Osteoblast (primary cell): ENCODE data around the gene PDE9A. TPM values are rescaled to one million over a fixed set of nuclear protein-coding genes. Genes with fewer than 3 reads are reported as not detected.

Experiments used
- DNase-seq: peaks from one replicate; pipeline ENCODE4 v3.0.0; 2011; ENCODE audit warnings: low spot score, mixed read lengths; ENCODE audit not compliant: insufficient read length; ENCODE audit errors: missing footprints
- H2AFZ ChIP-seq: 2 replicates; pipeline ENCODE4 v1.6.0; 2011; ENCODE audit warnings: mild to moderate bottlenecking, low read length
- H3K27ac ChIP-seq: 2 replicates; pipeline ENCODE4 v1.5.1; 2011; ENCODE audit warnings: mild to moderate bottlenecking, low read depth, low read length, moderate library complexity
- H3K27me3 ChIP-seq: 2 replicates; pipeline ENCODE4 v1.6.0; 2012; ENCODE audit warnings: mild to moderate bottlenecking, control low read depth, inconsistent platforms, low read length, moderate library complexity; ENCODE audit not compliant: insufficient read depth
- H3K36me3 ChIP-seq: 2 replicates; pipeline ENCODE4 v1.5.1; 2011; ENCODE audit warnings: mild to moderate bottlenecking, low read length, control low read depth, moderate library complexity; ENCODE audit not compliant: insufficient read depth
- H3K4me1 ChIP-seq: 2 replicates; pipeline ENCODE4 v1.5.1; 2011; ENCODE audit warnings: mild to moderate bottlenecking, low read length, control low read depth, moderate library complexity; ENCODE audit not compliant: insufficient read depth
- H3K4me2 ChIP-seq: 2 replicates; pipeline ENCODE4 v1.6.0; 2011; ENCODE audit warnings: mild to moderate bottlenecking, low read length; ENCODE audit not compliant: insufficient read depth
- H3K4me3 ChIP-seq: fragments of 200-600 bp; sonication (generic); 3 replicates; pipeline ENCODE4 v1.5.1; 2012; ENCODE audit warnings: mild to moderate bottlenecking, low read length, inconsistent platforms; ENCODE audit not compliant: insufficient read depth
- H3K79me2 ChIP-seq: 2 replicates; pipeline ENCODE4 v1.6.0; 2012; ENCODE audit warnings: mild to moderate bottlenecking, low read length, control low read depth, inconsistent platforms; ENCODE audit not compliant: insufficient read depth
- H3K9me3 ChIP-seq: 2 replicates; pipeline ENCODE4 v1.5.1; 2011; ENCODE audit warnings: low read depth, low read length, control low read depth
- H4K20me1 ChIP-seq: 2 replicates; pipeline ENCODE4 v1.6.0; 2012; ENCODE audit warnings: mild to moderate bottlenecking, low read length, control low read depth; ENCODE audit not compliant: insufficient read depth
- CTCF ChIP-seq: IDR thresholded peaks from 2 replicates; pipeline ENCODE4 v1.5.1; 2011; ENCODE audit warnings: mild to moderate bottlenecking, low read depth, low read length, moderate library complexity; ENCODE audit errors: extremely low read depth
- total RNA-seq: library from RNA; depleted of rRNA; stranded (reverse); fragments of >200 nt; gene quantifications from 2 replicates; pipeline ENCODE4 v1.2.3, GENCODE V29; 2012

Gene PDE9A
- total RNA-seq, 1 donor: 0.36 TPM

GRCh38 chr21:42622284-42622683 is 31.1 kb upstream of the PDE9A start:
- H2AFZ ChIP-seq: no peak overlapping the region
- H3K4me3 ChIP-seq: no peak overlapping the region
- TF ChIP-seq CTCF: no peak
- no peaks in the 10 kb centered on the region for H3K9me3 ChIP-seq
- H3K4me2 ChIP-seq: no peak overlapping the region
- no peaks in the 10 kb centered on the region for H3K79me2 ChIP-seq
- no peaks in the 10 kb centered on the region for H3K36me3 ChIP-seq
- H3K27ac ChIP-seq: no peak overlapping the region
- DNase-seq: no peak
- no peaks in the 10 kb centered on the region for H3K4me1 ChIP-seq
- peaks cover 30% of the 10 kb centered on the region for H3K27me3 ChIP-seq
- H4K20me1 ChIP-seq: no peaks in the 10 kb centered on the region

- H3K79me2 ChIP-seq: no peaks in the 10 kb centered on the region
- DNase-seq: no peak
- no peaks in the 10 kb centered on the region for H3K9me3 ChIP-seq
- H3K36me3 ChIP-seq: no peaks in the 10 kb centered on the region
- H4K20me1 ChIP-seq: no peaks in the 10 kb centered on the region
- no peak overlapping the region for H2AFZ ChIP-seq
- H3K4me1 ChIP-seq: no peaks in the 10 kb centered on the region
- no peak for TF ChIP-seq CTCF
- no peak overlapping the region for H3K4me2 ChIP-seq
- H3K4me3 ChIP-seq: no peak overlapping the region
- H3K27me3 ChIP-seq: peaks cover 23% of the 10 kb centered on the region
- no peak overlapping the region for H3K27ac ChIP-seq
Observed at GRCh38 chr21:42623694-42624093, 29.7 kb upstream of the PDE9A start.

- Histone ChIP-seq H3K4me2 (no peak overlapping the region), H3K9me3 (no peaks in the 10 kb centered on the region), H3K4me1 (no peaks in the 10 kb centered on the region), H3K4me3 (no peak overlapping the region), H2AFZ (no peak overlapping the region), H3K79me2 (no peaks in the 10 kb centered on the region), H4K20me1 (no peaks in the 10 kb centered on the region), H3K27me3 (peaks cover 23% of the 10 kb centered on the region), H3K36me3 (no peaks in the 10 kb centered on the region), H3K27ac (no peak overlapping the region)
- DNase-seq: no peak
- TF ChIP-seq CTCF: no peak
Observed at GRCh38 chr21:42624095-42624790, 29.2 kb upstream of the PDE9A start.

- no peaks in the 10 kb centered on the region for H3K4me1 ChIP-seq
- no peaks in the 10 kb centered on the region for H3K36me3 ChIP-seq
- H3K4me2 ChIP-seq: no peak overlapping the region
- no peaks in the 10 kb centered on the region for H3K9me3 ChIP-seq
- no peak for TF ChIP-seq CTCF
- no peaks in the 10 kb centered on the region for H4K20me1 ChIP-seq
- H2AFZ ChIP-seq: no peak overlapping the region
- H3K79me2 ChIP-seq: no peaks in the 10 kb centered on the region
- peaks cover 24% of the 10 kb centered on the region for H3K27me3 ChIP-seq
- no peak overlapping the region for H3K4me3 ChIP-seq
- H3K27ac ChIP-seq: no peak overlapping the region
- DNase-seq: no peak
Observed at GRCh38 chr21:42624936-42625335, 28.5 kb upstream of the PDE9A start.
